Measurements from ENCODE around the gene MVB12B. TPM values are rescaled to one million over a fixed set of nuclear protein-coding genes. Genes with fewer than 3 reads are reported as not detected.
A peak's percentile ranks its signal among the peaks of the same experiment; 100 is the strongest.

Gene MVB12B
- total and polyA plus RNA-seq, 2 of the 13 experiments (the other 11 are each of a cell fraction or from before 2014, with no cell fraction given), result 12.1 to 30.1 TPM

DNA sequence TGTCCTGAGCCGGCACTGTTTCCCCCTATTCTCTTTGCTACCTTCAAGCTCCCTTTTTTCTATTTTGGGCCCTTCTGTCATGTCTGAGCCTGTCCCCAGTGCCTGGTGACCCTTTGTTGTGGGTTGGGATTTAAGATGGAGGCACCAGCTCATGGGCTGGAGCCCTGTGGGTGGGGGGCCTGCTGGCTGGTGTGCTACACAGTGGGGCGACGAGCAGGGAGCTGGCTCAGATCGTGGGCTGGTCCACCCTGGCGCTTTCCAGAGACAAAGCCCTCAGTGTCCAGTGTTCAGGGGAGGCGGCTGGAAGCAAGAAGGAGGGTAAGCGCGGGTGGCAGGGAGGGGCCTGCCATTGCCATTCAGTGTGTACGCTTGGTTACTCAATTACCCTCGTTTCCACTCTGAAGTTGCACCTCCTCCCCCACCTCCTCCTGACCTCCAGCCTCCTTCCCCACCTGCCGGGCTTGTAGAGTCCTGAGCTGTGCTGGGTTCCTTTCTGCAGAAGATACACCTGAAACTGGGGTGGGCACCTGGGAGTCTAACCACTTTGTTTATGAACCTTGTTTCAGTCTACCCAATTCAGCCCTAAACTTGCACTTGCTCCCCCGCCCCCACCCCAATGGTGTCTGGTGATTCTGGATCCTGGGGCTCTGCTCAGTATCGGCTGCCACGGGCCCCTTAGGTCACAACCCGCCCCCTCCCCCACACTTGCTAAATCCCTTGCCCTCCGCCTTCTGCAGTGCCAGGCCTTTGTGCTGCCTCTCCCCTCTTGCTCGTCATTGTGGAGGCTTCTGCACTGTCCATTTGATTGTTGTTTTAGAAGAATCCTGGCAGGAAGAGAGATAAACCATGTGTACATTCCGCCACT is 49.9 kb downstream of the MVB12B start (continued):
- TF ChIP-seq SRSF1 (optimal IDR thresholded peaks at IDR 0.05; ENCODE audit: low read depth, low read length) (no peak), ZMYM3 (CRISPR knock-in tag; IDR thresholded peaks at IDR 0.05) (peak; percentile 41; the same call in 1 of the 2 replicates), ZSCAN21 (CRISPR knock-in tag; IDR thresholded peaks at IDR 0.05; ENCODE audit: borderline replicate concordance) (peak; percentile 76; the same call in 1 of the 2 replicates), ZNF543 (CRISPR knock-in tag; IDR thresholded peaks at IDR 0.05) (peak; percentile 37; the same call in 1 of the 2 replicates), HOXA9 (CRISPR knock-in tag; IDR thresholded peaks at IDR 0.05; ENCODE audit: borderline replicate concordance) (no peak), HOXA5 (CRISPR knock-in tag; IDR thresholded peaks at IDR 0.05) (no peak), MBD4 (IDR thresholded peaks at IDR 0.05; ENCODE audit: borderline replicate concordance, low read length) (no peak), ZNF329 (CRISPR knock-in tag; IDR thresholded peaks at IDR 0.05; ENCODE audit: low read depth) (no peak)
- TF ChIP-seq, protein P1, sequence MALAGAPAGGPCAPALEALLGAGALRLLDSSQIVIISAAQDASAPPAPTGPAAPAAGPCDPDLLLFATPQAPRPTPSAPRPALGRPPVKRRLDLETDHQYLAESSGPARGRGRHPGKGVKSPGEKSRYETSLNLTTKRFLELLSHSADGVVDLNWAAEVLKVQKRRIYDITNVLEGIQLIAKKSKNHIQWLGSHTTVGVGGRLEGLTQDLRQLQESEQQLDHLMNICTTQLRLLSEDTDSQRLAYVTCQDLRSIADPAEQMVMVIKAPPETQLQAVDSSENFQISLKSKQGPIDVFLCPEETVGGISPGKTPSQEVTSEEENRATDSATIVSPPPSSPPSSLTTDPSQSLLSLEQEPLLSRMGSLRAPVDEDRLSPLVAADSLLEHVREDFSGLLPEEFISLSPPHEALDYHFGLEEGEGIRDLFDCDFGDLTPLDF (CRISPR knock-in tag; IDR thresholded peaks at IDR 0.05), result no peak
- TF ChIP-seq, protein P2, sequence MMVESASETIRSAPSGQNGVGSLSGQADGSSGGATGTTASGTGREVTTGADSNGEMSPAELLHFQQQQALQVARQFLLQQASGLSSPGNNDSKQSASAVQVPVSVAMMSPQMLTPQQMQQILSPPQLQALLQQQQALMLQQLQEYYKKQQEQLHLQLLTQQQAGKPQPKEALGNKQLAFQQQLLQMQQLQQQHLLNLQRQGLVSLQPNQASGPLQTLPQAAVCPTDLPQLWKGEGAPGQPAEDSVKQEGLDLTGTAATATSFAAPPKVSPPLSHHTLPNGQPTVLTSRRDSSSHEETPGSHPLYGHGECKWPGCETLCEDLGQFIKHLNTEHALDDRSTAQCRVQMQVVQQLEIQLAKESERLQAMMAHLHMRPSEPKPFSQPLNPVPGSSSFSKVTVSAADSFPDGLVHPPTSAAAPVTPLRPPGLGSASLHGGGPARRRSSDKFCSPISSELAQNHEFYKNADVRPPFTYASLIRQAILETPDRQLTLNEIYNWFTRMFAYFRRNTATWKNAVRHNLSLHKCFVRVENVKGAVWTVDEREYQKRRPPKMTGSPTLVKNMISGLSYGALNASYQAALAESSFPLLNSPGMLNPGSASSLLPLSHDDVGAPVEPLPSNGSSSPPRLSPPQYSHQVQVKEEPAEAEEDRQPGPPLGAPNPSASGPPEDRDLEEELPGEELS (CRISPR knock-in tag; IDR thresholded peaks at IDR 0.05), result peak; percentile 79
- TF ChIP-seq, protein P3, sequence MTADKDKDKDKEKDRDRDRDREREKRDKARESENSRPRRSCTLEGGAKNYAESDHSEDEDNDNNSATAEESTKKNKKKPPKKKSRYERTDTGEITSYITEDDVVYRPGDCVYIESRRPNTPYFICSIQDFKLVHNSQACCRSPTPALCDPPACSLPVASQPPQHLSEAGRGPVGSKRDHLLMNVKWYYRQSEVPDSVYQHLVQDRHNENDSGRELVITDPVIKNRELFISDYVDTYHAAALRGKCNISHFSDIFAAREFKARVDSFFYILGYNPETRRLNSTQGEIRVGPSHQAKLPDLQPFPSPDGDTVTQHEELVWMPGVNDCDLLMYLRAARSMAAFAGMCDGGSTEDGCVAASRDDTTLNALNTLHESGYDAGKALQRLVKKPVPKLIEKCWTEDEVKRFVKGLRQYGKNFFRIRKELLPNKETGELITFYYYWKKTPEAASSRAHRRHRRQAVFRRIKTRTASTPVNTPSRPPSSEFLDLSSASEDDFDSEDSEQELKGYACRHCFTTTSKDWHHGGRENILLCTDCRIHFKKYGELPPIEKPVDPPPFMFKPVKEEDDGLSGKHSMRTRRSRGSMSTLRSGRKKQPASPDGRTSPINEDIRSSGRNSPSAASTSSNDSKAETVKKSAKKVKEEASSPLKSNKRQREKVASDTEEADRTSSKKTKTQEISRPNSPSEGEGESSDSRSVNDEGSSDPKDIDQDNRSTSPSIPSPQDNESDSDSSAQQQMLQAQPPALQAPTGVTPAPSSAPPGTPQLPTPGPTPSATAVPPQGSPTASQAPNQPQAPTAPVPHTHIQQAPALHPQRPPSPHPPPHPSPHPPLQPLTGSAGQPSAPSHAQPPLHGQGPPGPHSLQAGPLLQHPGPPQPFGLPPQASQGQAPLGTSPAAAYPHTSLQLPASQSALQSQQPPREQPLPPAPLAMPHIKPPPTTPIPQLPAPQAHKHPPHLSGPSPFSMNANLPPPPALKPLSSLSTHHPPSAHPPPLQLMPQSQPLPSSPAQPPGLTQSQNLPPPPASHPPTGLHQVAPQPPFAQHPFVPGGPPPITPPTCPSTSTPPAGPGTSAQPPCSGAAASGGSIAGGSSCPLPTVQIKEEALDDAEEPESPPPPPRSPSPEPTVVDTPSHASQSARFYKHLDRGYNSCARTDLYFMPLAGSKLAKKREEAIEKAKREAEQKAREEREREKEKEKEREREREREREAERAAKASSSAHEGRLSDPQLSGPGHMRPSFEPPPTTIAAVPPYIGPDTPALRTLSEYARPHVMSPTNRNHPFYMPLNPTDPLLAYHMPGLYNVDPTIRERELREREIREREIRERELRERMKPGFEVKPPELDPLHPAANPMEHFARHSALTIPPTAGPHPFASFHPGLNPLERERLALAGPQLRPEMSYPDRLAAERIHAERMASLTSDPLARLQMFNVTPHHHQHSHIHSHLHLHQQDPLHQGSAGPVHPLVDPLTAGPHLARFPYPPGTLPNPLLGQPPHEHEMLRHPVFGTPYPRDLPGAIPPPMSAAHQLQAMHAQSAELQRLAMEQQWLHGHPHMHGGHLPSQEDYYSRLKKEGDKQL (CRISPR knock-in tag; IDR thresholded peaks at IDR 0.05; ENCODE audit: low read depth), result no peak
- TF ChIP-seq, protein P4, sequence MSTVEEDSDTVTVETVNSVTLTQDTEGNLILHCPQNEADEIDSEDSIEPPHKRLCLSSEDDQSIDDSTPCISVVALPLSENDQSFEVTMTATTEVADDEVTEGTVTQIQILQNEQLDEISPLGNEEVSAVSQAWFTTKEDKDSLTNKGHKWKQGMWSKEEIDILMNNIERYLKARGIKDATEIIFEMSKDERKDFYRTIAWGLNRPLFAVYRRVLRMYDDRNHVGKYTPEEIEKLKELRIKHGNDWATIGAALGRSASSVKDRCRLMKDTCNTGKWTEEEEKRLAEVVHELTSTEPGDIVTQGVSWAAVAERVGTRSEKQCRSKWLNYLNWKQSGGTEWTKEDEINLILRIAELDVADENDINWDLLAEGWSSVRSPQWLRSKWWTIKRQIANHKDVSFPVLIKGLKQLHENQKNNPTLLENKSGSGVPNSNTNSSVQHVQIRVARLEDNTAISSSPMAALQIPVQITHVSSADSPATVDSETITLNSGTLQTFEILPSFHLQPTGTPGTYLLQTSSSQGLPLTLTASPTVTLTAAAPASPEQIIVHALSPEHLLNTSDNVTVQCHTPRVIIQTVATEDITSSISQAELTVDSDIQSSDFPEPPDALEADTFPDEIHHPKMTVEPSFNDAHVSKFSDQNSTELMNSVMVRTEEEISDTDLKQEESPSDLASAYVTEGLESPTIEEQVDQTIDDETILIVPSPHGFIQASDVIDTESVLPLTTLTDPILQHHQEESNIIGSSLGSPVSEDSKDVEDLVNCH (CRISPR knock-in tag; IDR thresholded peaks at IDR 0.05), result no peak
- TF ChIP-seq, protein P5, sequence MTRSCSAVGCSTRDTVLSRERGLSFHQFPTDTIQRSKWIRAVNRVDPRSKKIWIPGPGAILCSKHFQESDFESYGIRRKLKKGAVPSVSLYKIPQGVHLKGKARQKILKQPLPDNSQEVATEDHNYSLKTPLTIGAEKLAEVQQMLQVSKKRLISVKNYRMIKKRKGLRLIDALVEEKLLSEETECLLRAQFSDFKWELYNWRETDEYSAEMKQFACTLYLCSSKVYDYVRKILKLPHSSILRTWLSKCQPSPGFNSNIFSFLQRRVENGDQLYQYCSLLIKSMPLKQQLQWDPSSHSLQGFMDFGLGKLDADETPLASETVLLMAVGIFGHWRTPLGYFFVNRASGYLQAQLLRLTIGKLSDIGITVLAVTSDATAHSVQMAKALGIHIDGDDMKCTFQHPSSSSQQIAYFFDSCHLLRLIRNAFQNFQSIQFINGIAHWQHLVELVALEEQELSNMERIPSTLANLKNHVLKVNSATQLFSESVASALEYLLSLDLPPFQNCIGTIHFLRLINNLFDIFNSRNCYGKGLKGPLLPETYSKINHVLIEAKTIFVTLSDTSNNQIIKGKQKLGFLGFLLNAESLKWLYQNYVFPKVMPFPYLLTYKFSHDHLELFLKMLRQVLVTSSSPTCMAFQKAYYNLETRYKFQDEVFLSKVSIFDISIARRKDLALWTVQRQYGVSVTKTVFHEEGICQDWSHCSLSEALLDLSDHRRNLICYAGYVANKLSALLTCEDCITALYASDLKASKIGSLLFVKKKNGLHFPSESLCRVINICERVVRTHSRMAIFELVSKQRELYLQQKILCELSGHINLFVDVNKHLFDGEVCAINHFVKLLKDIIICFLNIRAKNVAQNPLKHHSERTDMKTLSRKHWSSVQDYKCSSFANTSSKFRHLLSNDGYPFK (CRISPR knock-in tag; IDR thresholded peaks at IDR 0.05; ENCODE audit: borderline replicate concordance), result no peak; the same call in 1 of the 2 replicates
